ENCODE measurements around the gene MAML3. TPM values are rescaled to one million over a fixed set of nuclear protein-coding genes. Genes with fewer than 3 reads are reported as not detected.
A peak's percentile ranks its signal among the peaks of the same experiment; 100 is the strongest.

The MAML3 gene
- total RNA-seq, 1 donor from 2014 or later = 0.79 TPM

GRCh38 chr4:139721789-139722188 lies 432.2 kb downstream of the MAML3 start:
- FAIRE-seq = no peak
- no peak for DNase-seq (ENCODE audit: low read depth)

GRCh38 chr4:139720806-139721205 lies 433.2 kb downstream of the MAML3 start:
- FAIRE-seq (no peak), DNase-seq (ENCODE audit: low read depth) (no peak)
- Histone ChIP-seq H3K36me3 (ENCODE audit: control insufficient read depth, insufficient read depth, low read length) (peaks cover 3% of the 10 kb centered on the region), H3K27me3 (ENCODE audit: control insufficient read depth, insufficient read depth, low read length) (no peaks in the 10 kb centered on the region), H3K4me3 (ENCODE audit: low read depth, low read length) (no peak overlapping the region)
- no peak for TF ChIP-seq CTCF (IDR thresholded peaks at IDR 0.05; ENCODE audit: insufficient read depth, low read length, severe bottlenecking)

More at GRCh38 chr4:139721789-139722188, 432.2 kb downstream of the MAML3 start:
- no peak for TF ChIP-seq CTCF (IDR thresholded peaks at IDR 0.05; ENCODE audit: insufficient read depth, low read length, severe bottlenecking)
- H3K4me3 ChIP-seq (ENCODE audit: low read depth, low read length) = no peak overlapping the region
- peaks cover 3% of the 10 kb centered on the region for H3K36me3 ChIP-seq (ENCODE audit: control insufficient read depth, insufficient read depth, low read length)
- H3K27me3 ChIP-seq (ENCODE audit: control insufficient read depth, insufficient read depth, low read length) = no peaks in the 10 kb centered on the region

DNA sequence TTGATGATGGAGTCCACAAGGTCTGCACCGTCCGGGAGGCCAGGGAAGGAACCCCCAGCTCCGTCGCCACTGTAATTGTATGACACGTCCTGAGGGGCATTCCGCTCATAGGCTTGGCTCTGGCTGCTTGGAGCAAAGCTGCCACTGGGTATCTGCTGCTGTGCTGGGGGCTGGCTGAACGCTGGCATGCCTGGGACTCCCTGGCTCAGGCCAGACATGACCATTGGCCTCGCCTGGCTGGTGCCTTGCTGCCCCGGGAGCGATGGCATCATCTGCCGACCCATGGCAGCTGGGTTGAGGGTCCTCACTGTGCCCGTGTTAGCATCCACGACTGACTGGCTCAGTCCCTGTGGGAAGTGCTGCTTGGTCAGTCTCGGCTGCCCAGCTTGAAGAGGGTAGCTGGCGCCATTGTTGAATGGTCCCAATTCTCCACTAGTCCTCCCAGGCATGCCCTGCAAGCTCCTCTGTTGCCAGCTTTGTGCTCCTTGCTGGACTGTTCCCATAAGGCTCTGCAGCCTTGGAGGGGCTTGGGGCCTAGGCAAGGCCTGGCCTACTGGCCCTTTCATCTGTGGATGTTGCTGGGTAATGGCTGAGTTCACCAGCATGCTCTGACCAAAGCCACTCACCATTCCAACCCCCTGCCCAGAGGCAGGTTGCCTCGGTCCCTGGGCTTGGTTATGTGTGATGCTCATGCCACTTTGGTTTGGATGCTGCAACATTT lies 434.4 kb downstream of the MAML3 start:
- FAIRE-seq (peak; percentile 13), DNase-seq (ENCODE audit: low read depth) (no peak)
- no peak for TF ChIP-seq CTCF (IDR thresholded peaks at IDR 0.05; ENCODE audit: insufficient read depth, low read length, severe bottlenecking)
- H3K27me3 ChIP-seq (ENCODE audit: control insufficient read depth, insufficient read depth, low read length) = no peaks in the 10 kb centered on the region
- peaks cover 3% of the 10 kb centered on the region for H3K36me3 ChIP-seq (ENCODE audit: control insufficient read depth, insufficient read depth, low read length)
- no peak overlapping the region for H3K4me3 ChIP-seq (ENCODE audit: low read depth, low read length)

DNA sequence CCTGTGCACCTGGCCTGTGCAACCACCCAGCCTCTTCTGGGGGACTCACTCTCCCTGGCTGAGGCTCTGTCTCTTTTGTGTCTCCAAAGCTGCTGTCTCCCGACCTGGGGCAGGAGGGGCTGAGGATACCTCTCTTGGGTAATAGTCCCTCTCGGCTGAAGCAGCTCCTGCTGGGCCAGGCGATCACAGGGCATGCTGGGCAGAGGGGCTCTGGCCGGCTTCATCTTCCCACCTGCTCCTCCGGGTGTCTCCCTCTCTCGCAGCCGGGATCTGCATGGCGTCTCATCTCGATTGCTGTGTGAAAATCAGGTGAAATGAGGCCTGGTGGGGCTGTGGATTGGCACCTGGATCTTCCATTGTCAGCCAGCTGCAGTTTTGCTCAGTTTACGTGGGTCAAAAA lies 435.2 kb downstream of the MAML3 start:
- FAIRE-seq = no peak
- H3K4me3 ChIP-seq (ENCODE audit: low read depth, low read length) = no peak overlapping the region
- H3K36me3 ChIP-seq (ENCODE audit: control insufficient read depth, insufficient read depth, low read length) = peaks cover 3% of the 10 kb centered on the region
- no peak for DNase-seq (ENCODE audit: low read depth)
- TF ChIP-seq CTCF (IDR thresholded peaks at IDR 0.05; ENCODE audit: insufficient read depth, low read length, severe bottlenecking) = no peak
- H3K27me3 ChIP-seq (ENCODE audit: control insufficient read depth, insufficient read depth, low read length) = no peaks in the 10 kb centered on the region

DNA sequence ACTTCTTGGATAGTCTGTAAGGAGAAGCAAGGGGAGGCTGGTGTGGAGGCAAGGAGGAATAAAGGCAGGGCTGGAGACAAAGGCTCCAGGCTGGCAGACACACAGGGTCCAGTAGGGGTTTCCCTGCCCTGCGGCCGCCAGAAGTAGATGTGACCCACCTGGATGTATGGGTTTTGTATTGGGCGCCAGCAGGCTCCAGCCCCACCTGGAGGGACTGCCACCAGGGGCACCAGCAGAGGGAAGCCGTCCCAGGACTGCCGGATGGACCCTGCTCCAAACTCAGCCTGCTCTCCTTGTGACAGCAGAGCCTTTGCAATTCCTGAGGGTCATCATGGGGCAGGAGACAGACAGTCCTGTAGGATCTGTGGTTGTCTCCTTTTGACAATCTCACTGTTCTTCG lies 435.6 kb downstream of the MAML3 start:
- H3K27me3 ChIP-seq (ENCODE audit: control insufficient read depth, insufficient read depth, low read length) = no peaks in the 10 kb centered on the region
- H3K4me3 ChIP-seq (ENCODE audit: low read depth, low read length) = no peak overlapping the region
- peaks cover 3% of the 10 kb centered on the region for H3K36me3 ChIP-seq (ENCODE audit: control insufficient read depth, insufficient read depth, low read length)
- DNase-seq (ENCODE audit: low read depth) (no peak), FAIRE-seq (peak; percentile 76)
- TF ChIP-seq CTCF (IDR thresholded peaks at IDR 0.05; ENCODE audit: insufficient read depth, low read length, severe bottlenecking) = no peak

Measured in bronchial epithelial cell (primary cell).